DMS153 treated with DMSO at 0.1 percent for 48 hours (cell line): ENCODE results near the gene ABLIM1.

ENCODE experiments used
- DNase-seq: peaks from one replicate; lab custom pipeline; 2025; ENCODE audit not compliant: unreplicated experiment; lab: John Stamatoyannopoulos, UW

ABLIM1 gene

DNA sequence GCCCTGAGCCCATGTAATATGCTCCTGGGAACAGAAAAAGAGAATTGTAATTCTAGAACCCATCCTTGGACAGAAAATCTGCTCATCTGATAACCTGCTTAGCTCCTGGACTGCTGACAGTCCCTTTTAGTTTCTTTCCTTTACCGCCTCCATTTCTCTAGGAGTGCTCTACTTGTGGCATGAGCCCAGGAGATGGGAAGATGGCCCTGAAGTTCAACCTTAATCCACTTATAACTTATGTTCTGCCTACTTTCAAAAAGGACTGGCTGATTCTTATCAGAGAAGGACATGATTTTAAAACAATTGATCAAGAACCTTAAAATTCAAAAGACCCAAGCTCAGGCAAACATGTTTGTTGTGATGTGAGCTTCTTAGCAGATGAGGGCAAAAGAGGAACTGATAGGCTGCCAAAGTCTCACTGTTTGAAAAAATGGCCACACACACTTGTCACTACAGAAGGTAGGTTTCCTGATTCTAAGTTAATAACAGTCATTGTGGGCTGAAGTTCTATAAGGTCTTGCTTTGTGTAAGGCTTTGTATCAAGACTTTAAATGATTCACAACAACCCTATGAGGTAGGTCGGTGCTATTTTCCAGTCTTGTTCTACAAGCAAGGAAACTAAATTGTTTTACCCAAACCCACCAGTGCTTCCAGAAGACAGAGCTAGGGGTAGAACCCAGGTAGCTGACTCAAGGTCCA is 159.5 kb downstream of the ABLIM1 start:
- DNase-seq = no peak

DNA sequence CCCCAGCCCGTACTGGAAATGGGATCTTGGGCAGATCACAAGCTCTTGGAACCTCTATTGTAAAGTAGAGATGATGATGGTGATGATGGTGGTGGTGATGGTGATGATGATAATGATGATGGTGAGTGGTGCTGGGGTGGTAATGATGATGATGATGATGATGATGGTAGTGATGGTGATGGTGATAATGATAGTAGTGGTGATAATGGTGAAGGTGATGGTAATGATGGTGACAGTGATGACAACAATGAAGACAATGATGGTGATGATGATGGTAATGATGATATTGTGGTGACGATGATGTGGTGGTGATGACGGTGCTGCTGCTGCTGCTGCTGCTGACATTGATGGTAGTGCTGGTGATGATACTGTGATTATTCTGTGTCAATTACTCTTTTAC is 162.8 kb downstream of the ABLIM1 start:
- DNase-seq = no peak

DNA sequence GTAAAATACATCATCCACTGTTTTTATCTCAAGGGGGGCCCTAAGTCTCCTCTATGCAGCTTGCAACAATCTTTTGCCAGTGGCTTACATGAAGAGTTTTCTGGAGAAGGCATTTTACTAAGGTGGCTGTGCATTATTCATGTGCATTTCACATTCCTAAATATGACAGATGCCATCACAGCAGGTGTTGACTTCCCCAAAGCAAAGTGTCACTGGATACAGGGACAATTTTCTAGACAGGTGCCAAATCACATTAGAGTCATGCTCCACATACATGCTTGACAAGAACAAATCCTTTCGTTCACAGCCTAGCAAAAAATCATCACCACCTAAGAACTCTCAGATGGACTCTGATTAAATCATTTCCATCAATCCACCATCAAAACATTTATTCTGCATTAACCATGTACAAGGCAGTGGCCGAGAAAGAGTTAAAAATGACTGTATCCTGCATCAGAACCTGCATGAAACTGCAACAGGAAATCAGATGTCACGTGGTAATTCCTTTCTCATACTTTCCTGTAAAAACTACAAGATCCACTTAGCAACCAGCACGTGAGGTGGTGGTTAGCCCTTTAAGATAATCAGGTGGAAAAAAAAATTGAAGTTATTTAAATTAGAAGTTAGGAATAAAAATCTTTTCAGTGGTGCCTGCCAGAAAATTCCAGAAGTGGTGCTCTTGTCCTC is 165.6 kb downstream of the ABLIM1 start:
- no peak for DNase-seq

DNA sequence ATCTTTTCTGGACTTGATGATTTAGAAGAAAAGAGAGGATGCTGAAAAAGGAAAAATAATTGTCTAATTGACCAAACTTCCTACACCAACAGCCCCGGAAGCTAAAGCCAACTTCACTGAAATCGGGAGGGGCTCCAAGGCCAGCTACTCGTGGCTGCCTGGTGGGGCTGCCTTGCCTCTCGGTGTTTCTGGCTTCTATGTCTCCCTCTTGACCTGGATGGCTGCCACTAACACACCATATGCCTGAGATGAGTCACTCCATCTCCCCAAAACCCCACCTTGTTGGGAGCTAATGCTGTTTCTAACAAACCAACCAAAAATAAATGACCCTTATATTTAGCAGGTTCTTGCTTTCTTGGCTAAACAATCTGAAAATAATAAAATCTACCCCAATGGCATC is 166.1 kb downstream of the ABLIM1 start:
- no peak for DNase-seq

DNA sequence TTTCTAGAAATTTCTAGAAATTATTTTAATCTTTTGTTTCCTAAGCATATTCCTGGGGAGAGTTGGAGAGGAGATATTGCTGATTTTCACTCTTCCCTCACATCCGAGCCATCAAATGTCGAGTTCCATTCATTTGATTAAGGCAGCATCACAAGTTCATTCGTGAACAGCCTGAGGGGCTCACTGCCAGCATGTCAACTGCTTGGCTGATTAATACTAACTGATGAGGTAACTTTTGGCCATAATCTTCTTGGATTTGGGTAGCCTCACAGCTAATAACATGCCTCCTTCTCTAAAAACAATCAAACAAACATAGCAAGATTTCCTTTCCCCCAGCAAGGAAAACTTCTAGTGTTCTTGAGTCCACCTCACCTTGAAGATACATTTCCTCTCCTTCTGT is 166.7 kb downstream of the ABLIM1 start:
- DNase-seq = no peak

DNA sequence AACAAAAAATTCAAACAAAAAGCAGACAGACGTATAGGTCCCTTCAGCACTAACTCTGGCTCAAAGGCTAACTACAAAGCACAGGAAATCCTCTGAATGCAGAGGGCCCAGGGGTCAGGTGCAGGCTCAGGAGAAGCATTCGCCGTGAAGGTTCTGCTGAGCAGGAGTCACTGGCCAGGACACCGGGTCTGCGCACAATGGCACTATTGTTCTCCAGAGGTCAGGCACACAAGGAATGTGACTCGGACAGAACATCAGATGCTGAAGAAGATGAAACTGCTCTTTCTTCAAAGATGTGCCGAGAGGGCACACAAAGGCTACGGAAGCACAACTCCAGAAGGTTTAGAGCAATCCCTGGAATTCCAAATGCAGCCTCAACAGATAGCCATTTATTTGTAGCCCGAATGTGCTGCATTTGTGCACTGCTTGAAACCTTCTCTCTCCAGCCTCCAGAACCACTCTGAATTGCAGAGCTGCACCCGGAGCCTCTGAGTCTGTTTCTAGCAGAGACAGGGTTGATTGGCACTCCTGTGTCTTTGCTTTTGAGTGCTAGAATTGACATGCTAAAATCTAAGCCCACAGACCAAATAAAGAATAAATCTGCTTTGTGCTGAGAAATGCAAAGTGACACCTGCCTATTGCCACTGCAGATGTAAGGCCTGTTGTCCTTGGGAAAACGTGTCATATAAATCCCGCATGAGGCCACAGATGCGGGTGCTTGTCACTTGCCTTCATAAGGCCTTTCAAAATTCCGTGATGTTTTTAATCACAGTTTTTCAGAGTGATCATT is 168.4 kb downstream of the ABLIM1 start:
- DNase-seq = peak; percentile 16

DNA sequence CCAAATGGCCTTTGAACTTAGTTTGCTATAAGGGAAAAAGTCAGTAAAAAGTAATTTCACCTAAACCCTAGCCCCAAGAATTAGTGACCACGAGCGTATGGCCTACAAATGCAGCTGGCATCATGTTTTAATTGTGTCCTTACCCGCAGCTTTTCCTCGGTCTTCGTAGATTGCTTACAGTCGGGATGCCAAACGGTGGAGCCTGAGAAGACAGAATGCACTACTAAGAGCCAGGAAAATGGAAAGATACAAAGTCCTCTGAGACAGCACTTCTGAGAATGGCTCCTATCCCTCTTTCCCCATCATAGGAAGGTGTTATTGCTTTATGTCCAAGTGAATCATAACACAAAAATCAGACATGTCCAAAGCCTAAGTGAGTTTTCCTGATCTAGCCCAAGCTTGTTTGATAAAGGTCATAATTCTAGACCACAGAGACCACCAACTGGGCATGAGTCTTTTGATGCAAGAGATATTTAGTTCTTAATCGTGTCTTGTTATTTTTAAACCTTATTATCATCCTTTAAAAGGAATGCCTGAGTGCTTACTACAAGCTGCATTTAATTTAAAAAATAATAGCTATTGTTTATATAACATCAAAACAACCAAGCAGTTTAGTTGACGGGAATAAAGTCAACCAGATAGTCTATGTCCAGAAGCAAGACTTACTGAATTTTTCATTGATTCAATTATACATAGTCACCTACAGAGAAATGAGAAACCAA is 170.1 kb downstream of the ABLIM1 start:
- DNase-seq = no peak

DNA sequence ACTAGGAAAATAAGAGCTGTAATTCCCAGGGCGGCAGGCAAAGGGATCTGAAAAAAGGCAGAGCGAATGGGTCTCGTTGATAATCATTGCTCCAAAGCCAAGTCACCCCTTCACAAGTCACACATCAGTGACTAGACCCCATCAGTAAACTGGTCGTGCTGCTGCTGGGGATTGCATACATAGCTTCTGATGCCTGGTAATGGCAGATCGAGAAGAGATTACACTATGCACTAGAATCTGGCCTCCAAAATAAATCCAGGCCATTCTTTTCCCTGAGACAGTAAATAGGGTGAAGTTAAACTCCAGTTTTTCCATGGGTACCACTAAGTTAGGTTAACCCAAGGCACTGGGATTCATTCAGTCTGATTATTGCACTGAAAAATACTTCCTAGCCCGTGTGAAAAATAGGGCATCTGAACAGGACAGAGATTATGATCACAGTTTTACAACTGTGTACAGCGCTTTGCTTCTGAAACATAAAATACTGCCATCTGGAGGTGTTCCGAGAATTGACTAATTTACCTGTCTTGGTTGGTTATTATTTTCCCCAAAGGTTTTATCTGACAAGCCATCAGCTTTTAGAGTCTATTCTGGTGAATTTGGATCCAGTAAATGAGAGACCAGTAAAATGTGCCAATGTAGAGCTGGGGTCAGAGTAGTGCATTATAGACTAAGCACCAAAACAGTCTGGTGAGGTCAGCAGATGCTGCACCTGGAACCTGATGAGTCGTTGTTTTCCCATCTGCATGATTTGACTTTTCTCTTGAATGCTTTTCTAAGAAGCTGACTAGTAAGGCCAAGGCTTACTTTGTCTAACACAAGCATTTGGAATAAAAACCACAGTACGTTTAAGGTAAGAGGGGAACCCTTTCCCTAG is 170.9 kb downstream of the ABLIM1 start:
- DNase-seq = no peak

DNA sequence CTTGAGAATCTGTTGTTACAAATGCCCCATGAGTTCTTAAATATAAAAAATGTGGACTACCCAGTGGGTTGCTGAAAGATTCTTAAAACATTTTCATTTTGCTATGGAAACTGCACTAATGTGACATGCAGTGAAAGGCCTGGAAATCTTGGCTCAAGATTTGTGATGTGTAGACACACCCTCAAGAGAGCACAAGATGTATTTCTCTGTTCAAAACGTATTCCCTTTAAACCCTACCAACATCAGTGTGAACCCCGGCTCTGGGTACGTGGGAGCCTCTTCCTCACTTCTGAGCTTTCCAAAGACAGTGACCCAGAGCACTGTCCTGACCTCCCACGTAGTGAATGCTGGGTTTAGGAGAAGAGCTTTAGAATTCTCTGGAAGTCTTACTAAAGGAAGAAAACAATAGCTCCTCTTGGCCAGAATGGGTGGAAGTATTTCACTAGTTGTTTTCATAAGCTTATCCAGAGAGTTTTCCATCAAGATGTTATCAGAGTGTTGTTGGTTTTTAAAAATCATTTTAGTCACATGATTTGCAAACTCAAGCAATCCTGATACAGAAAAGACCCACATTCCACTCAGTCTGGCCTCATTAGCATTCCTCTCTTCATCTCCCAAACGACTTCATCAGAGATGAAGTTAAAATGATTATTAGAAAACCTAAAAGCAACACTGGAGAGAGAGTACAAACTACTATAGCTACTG is 172.2 kb downstream of the ABLIM1 start:
- no peak for DNase-seq

DNA sequence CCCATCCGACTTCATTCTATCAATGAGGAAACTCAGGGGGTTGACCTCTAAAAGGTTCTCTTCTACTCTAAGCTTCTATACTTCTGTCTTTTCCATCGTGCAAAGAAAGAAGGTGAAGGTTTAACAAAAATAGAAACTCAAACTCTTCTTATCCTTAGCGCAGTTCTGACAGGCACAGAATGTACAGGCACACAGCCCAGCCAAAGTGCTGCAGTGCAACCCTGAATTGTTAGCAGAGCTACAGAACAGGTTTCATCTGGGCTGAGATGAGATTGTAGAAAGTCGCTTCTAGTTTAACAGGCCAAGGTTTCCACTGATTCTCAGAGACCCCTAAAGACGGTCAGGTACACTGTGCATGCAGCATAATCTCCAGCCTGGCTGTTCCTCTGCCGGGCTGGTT is 174.5 kb downstream of the ABLIM1 start:
- DNase-seq = no peak

DNA sequence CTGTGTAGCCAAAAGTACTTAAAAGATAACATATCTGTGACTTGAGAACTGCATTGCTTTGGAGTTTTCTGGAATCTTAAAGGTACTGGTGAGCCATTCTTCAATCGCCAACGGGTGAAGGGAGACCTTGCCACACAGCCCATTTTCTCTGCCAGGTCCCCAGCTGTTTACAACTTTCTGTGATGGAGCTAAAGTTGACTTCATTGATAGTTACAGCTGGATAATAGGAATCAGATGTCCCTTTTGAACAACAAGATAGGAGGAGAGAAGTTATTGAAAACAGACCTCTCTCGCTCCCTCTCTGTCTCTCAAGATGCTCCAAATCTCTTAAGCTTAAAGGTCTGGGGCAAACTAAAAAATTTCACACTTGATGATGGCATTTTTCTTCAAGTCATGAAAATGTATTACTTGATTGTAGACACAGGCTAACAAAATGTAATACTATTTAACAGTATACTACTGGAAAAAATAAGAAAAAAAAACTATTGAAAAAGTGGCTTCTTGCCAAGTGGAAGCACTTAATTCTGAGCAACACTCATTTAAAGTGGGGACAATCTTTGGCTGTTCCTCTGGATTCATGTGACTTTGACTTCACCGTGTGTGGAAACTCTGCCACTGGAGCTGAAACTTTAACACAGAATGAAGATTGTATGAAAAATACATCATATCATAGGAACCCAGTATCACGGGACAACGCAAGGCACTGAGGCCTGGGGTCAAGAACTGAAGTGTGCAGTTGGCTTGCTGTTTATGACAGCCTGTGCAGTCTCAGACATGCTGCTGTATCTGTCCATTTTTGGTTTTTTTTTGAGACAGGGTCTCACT is 175.4 kb downstream of the ABLIM1 start:
- no peak for DNase-seq

DNA sequence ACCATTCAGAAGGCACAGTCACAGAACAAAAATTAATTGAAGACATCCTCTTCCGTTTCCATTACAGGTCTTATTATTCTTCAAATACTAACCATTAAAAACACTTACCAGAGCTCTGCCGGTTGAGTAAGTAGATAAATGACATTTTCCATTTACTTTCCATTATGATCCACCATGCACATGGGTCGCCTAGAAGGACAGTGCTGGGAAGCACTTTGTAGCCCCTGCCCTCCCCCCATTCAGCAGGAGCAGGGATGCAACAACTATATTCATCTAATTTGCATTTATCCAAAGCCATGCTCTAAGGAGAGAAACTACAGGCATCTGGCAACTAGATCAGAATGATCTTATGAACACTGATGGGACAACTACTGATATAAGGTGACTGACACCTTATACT is 177.0 kb downstream of the ABLIM1 start:
- DNase-seq = no peak

DNA sequence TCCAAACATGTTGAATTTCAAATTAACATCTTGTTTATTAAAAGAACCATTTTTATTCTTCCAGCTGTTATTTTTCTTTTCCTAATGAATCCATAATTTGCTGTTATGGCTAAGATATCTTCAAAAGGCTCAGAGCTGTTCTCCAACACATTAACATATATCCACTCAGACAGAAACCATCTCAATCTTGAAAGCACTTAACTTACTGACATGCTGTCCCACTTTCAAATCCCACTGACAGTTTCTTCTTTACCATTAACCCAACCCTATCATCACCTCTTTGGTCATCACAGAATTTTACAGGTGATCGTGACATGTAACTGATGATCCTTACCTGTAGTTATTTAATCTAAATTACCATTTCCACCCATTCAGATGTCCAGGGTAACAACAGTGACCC is 178.2 kb downstream of the ABLIM1 start:
- no peak for DNase-seq

DNA sequence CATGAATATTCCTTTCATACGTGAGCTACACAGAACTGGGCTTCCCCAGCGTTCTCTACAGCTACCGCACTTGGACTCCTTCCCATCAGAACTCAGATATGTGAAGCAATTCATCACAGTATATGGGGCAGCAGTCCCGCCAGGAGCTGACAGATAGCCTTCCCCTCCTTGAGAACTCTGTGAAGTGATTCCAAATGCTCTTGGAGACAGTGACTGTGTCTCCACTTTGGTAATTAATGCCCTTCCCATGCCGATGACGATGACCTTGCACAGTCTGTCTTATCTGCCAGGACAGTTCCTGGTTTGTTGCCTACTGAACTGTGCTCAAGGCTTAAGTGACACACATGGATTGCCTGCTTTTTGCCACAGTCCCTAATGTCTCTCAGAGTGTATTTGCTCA is 178.8 kb downstream of the ABLIM1 start:
- DNase-seq = no peak

DNA sequence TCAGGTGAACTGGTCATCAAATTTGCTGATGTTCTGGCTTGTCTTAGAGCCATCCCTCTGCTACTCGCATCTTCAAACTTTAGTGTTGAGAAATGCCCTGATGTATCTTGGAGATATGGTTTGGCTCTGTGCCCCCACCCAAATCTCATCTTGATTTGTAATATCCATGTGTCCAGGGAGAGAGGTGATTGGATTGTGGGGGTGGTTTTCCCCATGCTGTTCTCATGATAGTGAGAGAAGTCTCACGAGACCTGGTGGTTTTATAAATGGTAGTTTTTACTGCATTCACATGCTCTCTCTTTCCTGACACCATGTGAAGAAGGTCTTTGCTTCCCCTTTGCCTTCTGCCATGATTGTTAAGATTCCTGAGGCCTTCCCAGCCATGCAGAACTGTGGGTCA is 179.8 kb downstream of the ABLIM1 start:
- no peak for DNase-seq

DNA sequence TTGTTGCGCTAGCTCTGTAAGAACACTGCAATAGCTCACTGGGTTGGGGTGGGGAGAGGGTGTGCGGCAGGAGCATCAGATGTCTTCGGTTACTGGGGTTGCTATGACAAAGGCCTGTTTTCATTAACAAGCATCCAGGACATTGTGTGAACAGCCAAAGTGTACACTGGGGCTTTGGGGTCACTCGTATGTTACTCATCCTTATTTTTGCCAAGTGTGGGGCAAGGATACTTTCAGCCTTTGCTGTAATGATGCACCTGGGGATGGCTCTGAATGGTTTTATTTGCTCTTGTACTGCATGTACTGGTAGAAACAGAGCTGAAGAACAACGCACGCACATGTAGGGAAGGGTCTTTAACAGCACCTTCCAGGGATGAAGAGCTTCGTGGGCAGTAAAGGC is 180.8 kb downstream of the ABLIM1 start:
- no peak for DNase-seq

DNA sequence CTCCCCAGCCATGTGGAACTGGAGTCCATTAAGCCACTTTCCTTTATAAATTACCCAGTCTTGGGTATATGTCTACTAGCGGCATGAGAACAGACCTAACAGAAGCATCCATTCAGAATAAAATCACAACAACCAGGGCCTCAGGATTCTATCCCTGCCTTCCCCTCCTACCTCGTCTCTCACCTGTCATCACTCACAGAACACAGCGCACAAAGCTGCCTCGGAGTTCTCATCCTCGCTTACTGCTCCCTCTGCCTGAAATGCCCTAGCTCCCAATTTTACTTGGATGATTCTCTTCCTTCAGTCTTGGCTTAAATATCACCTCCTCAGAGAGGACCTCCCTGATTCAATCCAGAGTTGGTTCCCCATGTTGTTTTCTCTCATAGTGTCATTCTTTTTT is 183.1 kb downstream of the ABLIM1 start:
- no peak for DNase-seq

DNA sequence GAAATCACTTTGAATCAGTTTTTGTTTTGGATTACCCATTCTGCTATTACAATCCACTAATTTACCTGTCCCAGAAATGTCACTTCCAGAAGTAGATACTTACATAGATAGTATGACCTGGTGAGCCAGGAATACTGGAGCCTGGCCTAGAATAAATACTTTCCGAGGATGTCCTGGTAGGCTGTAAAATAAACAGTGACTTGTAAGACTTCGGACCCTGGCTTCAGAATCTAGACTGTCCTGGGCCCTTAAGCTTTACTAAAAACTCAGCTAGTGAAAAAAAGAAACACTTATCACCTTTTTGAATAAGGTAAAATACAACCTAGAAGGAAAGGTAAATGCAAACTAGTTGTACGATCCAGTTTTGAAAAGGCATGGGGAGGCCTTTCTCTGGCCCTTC is 184.3 kb downstream of the ABLIM1 start:
- DNase-seq = no peak

DNA sequence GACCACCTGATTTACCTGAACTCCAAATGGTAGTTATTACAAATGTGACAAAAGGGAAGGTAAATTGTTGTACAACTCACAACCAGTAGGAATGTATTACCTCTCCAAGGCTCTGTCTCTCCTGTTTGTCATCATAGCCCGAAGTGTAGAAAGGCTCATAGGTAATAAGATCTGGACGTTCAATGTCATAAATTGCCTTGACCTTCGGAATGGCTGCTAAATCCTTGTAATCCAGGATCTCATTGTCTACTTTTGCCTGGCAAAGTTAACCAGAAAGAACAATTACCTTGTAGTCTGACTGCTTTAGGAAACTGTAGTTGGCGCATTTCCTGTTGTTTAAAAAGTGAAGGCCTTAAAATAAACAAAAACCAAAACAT is 185.2 kb downstream of the ABLIM1 start:
- peak; percentile 58 for DNase-seq
